ENCODE data around the gene MT4. TPM values are rescaled to one million over a fixed set of nuclear protein-coding genes. Genes with fewer than 3 reads are reported as not detected.

Gene MT4
- total RNA-seq, 1 donor from 2014 or later: not detected

DNA sequence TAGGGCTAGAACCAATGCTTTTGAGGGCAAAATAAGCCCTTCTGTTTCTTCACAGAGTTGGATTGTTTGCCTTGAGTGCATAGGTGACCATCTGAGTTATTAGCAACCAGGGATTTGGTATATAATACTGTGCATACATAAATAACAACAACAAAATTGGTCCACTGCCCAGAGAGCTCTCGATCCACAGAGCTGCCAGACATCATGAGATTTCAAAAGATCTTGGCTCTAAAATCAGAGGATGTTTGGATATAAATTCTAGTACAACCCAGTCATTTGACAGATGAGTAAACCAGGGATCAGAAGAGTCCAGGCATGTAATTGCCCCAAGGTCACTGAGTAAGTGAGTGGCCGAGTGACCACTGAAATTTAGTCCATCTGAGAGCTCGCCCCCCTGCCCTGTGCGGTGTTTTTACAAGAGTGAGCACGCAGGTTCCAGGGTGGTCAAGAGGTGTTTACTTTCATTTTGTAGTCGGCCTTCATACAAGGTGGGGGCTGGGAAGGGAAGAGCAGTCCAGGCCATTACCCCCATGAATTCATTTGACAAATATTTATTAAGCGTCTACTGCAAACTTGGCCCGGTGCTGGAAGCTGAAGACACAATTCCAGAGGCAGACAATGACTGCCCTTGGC, 41.7 kb downstream of the MT4 start:
- DNase-seq (ENCODE audit: low read depth): peak; percentile 88
- H3K36me3 ChIP-seq (ENCODE audit: control insufficient read depth, insufficient read depth, low read length): no peaks in the 10 kb centered on the region
- no peaks in the 10 kb centered on the region for H3K27me3 ChIP-seq (ENCODE audit: control insufficient read depth, insufficient read depth, low read length)
- no peak for FAIRE-seq
- TF ChIP-seq, protein P1, sequence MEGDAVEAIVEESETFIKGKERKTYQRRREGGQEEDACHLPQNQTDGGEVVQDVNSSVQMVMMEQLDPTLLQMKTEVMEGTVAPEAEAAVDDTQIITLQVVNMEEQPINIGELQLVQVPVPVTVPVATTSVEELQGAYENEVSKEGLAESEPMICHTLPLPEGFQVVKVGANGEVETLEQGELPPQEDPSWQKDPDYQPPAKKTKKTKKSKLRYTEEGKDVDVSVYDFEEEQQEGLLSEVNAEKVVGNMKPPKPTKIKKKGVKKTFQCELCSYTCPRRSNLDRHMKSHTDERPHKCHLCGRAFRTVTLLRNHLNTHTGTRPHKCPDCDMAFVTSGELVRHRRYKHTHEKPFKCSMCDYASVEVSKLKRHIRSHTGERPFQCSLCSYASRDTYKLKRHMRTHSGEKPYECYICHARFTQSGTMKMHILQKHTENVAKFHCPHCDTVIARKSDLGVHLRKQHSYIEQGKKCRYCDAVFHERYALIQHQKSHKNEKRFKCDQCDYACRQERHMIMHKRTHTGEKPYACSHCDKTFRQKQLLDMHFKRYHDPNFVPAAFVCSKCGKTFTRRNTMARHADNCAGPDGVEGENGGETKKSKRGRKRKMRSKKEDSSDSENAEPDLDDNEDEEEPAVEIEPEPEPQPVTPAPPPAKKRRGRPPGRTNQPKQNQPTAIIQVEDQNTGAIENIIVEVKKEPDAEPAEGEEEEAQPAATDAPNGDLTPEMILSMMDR (IDR thresholded peaks at IDR 0.05; ENCODE audit: insufficient read depth, low read length, severe bottlenecking): no peak
- peak overlapping the region; percentile 1 for H3K4me3 ChIP-seq (ENCODE audit: low read depth, low read length)

DNA sequence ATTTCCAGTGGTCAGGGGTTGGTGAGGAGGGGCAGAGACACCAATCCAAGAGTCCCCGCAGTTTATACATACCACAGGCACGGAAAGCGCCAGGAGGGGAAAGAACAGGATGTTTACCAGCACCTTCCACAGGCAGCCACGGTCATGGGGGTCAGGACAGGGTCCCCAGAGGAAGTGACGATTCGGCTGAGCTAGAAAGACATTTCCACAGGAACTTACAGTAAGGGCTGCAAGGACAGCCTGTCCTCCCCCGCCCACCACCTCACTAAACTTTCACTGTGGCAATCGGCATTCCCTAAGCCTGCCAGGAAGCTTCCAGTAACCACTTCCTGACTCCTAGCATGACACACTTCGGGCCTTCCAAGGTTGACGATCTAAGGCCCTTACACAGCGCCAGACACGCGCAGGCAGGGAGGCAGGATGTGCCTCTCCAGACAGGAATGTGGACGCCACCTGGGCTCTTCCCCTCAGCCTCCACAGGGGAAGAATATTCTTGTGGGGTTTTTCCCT, 42.3 kb downstream of the MT4 start:
- Histone ChIP-seq H3K36me3 (ENCODE audit: control insufficient read depth, insufficient read depth, low read length) (no peaks in the 10 kb centered on the region), H3K4me3 (ENCODE audit: low read depth, low read length) (peak overlapping the region; percentile 1), H3K27me3 (ENCODE audit: control insufficient read depth, insufficient read depth, low read length) (no peaks in the 10 kb centered on the region)
- DNase-seq (ENCODE audit: low read depth) (peak; percentile 99), FAIRE-seq (peak; percentile 7)
- TF ChIP-seq, protein P1 (IDR thresholded peaks at IDR 0.05; ENCODE audit: insufficient read depth, low read length, severe bottlenecking): no peak

GRCh38 chr16:56607675-56608042, 42.8 kb downstream of the MT4 start:
- TF ChIP-seq, protein P1 (IDR thresholded peaks at IDR 0.05; ENCODE audit: insufficient read depth, low read length, severe bottlenecking): no peak
- DNase-seq (ENCODE audit: low read depth): no peak
- no peaks in the 10 kb centered on the region for H3K27me3 ChIP-seq (ENCODE audit: control insufficient read depth, insufficient read depth, low read length)
- no peak for FAIRE-seq
- H3K36me3 ChIP-seq (ENCODE audit: control insufficient read depth, insufficient read depth, low read length): no peaks in the 10 kb centered on the region
- no peak overlapping the region for H3K4me3 ChIP-seq (ENCODE audit: low read depth, low read length)

DNA sequence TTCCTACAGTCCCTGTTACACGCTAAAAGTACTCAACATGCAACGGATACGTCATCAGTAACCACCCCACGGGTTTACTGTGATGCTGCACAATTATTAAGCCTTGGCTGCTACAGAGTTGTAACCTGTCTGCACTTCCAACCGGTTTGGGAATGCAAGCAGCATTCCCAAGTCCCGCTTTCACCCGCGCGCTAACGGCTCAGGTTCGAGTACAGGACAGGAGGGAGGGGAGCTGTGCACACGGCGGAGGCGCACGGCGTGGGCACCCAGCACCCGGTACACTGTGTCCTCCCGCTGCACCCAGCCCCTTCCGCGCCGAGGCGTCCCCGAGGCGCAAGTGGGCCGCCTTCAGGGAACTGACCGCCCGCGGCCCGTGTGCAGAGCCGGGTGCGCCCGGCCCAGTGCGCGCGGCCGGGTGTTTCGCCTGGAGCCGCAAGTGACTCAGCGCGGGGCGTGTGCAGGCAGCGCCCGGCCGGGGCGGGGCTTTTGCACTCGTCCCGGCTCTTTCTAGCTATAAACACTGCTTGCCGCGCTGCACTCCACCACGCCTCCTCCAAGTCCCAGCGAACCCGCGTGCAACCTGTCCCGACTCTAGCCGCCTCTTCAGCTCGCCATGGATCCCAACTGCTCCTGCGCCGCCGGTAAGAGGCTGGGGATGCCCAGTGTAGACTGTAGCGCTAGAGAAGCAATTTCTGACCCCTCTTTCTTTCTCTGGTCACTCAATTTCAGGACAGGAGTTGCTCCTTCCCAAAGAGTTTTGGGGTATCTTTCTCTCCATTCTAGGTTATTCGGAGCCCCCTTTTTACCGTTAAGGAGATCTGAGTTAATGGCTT, 43.4 kb downstream of the MT4 start, which contains the start of gene MT2A:
TSS of gene MT2A (plus strand) at position 542 of the 833 bp plus-strand sequence. CDS start at position 614, 72 bp downstream.
- TF ChIP-seq, protein P1 (IDR thresholded peaks at IDR 0.05; ENCODE audit: insufficient read depth, low read length, severe bottlenecking): no peak
- DNase-seq (ENCODE audit: low read depth) (peak; percentile 89), FAIRE-seq (no peak)
- H3K4me3 ChIP-seq (ENCODE audit: low read depth, low read length): peak within 1 kb of the TSS; percentile 50
- H3K36me3 ChIP-seq (ENCODE audit: control insufficient read depth, insufficient read depth, low read length): no peaks in the 10 kb centered on the region
- H3K27me3 ChIP-seq (ENCODE audit: control insufficient read depth, insufficient read depth, low read length): no peaks in the 10 kb centered on the region

DNA sequence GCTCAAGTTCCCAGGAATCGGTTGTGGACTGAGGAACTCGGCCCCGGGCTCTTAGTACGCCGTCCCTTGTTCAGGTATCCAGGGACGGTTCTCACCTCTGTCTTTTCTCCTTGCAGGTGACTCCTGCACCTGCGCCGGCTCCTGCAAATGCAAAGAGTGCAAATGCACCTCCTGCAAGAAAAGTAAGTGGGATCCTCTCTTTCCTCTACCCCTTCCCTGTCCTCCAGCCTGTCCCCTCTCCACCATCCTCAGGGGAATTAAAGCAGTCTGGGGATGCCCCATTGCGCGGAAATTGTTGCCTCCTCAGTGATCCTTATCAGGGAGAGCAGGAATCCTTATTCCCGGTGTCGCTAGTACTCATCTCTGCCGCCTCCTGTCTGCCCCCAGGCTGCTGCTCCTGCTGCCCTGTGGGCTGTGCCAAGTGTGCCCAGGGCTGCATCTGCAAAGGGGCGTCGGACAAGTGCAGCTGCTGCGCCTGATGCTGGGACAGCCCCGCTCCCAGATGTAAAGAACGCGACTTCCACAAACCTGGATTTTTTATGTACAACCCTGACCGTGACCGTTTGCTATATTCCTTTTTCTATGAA, 44.1 kb downstream of the MT4 start:
- FAIRE-seq (no peak), DNase-seq (ENCODE audit: low read depth) (peak; percentile 7)
- Histone ChIP-seq H3K36me3 (ENCODE audit: control insufficient read depth, insufficient read depth, low read length) (no peaks in the 10 kb centered on the region), H3K27me3 (ENCODE audit: control insufficient read depth, insufficient read depth, low read length) (no peaks in the 10 kb centered on the region), H3K4me3 (ENCODE audit: low read depth, low read length) (peak overlapping the region; percentile 50)
- TF ChIP-seq, protein P1 (IDR thresholded peaks at IDR 0.05; ENCODE audit: insufficient read depth, low read length, severe bottlenecking): no peak

Data from bronchial epithelial cell (primary cell).